OCI-LY1 (cell line): ENCODE measurements around the gene TMOD3.

Experiments
- H2AFZ ChIP-seq: fragments of 200-600 bp; sonication (generic), shearing (Covaris generic); 2 replicates; pipeline ENCODE4 v1.6.0; 2014; ENCODE audit warnings: antibody characterized with exemption, mild to moderate bottlenecking, low read length
- H3F3A ChIP-seq: fragments of 200-600 bp; sonication (generic), shearing (Covaris generic); 2 replicates; pipeline ENCODE4 v1.6.0; 2014; ENCODE audit warnings: mild to moderate bottlenecking, antibody characterized with exemption, low read length, moderate library complexity; ENCODE audit not compliant: insufficient read depth
- H3K27ac ChIP-seq: fragments of 200-600 bp; sonication (generic); 2 replicates; pipeline ENCODE4 v1.5.1; 2014; ENCODE audit warnings: low read length, mixed run types, mild to moderate bottlenecking, low read depth; ENCODE audit not compliant: poor library complexity, severe bottlenecking
- H3K27me3 ChIP-seq: fragments of 200-600 bp; sonication (generic); 2 replicates; pipeline ENCODE4 v1.6.0; 2014; ENCODE audit warnings: antibody characterized with exemption, mild to moderate bottlenecking, low read length, moderate library complexity; ENCODE audit not compliant: insufficient read depth
- H3K36me3 ChIP-seq: fragments of 200-600 bp; sonication (generic); 2 replicates; pipeline ENCODE4 v1.6.1; 2014; ENCODE audit warnings: mild to moderate bottlenecking, antibody characterized with exemption, low read length, moderate library complexity, mixed read lengths; ENCODE audit not compliant: insufficient read depth
- H3K4me1 ChIP-seq: fragments of 200-600 bp; sonication (generic); 2 replicates; pipeline ENCODE4 v1.5.1; 2014; ENCODE audit warnings: mild to moderate bottlenecking, low read length, moderate library complexity; ENCODE audit not compliant: insufficient read depth, severe bottlenecking
- H3K4me2 ChIP-seq: fragments of 200-600 bp; sonication (generic), shearing (Covaris generic); 2 replicates; pipeline ENCODE4 v1.6.1; 2014; ENCODE audit warnings: low read length
- H3K4me3 ChIP-seq: fragments of 200-600 bp; sonication (generic); 2 replicates; pipeline ENCODE4 v1.5.1; 2014; ENCODE audit warnings: low read length, low read depth, mild to moderate bottlenecking, mixed read lengths; ENCODE audit not compliant: poor library complexity, severe bottlenecking
- H3K79me2 ChIP-seq: fragments of 200-600 bp; shearing (Covaris generic); 2 replicates; pipeline ENCODE4 v1.6.1; 2016; ENCODE audit warnings: mixed run types, low read length, mixed read lengths; ENCODE audit not compliant: insufficient read depth
- H3K9ac ChIP-seq: fragments of 200-600 bp; sonication (generic), shearing (Covaris generic); 2 replicates; pipeline ENCODE4 v1.6.1; 2014; ENCODE audit warnings: mild to moderate bottlenecking, low read length, mixed read lengths
- H3K9me2 ChIP-seq: fragments of 200-600 bp; sonication (generic), shearing (Covaris generic); 2 replicates; pipeline ENCODE4 v1.6.1; 2014; ENCODE audit warnings: low read depth, mild to moderate bottlenecking, low read length, mixed read lengths
- H3K9me3 ChIP-seq: fragments of 200-600 bp; shearing (Covaris generic); 2 replicates; pipeline ENCODE4 v1.6.1; 2014; ENCODE audit warnings: low read length, mixed read lengths
- H4K20me1 ChIP-seq: fragments of 200-600 bp; sonication (generic), shearing (Covaris generic); 2 replicates; pipeline ENCODE4 v1.6.0; 2016; ENCODE audit warnings: mild to moderate bottlenecking, low read length; ENCODE audit not compliant: insufficient read depth
- EZH2 ChIP-seq: fragments of 200-600 bp; sonication (generic), shearing (Covaris generic); IDR thresholded peaks from 2 replicates; pipeline ENCODE4 v1.8.0; 2017; ENCODE audit warnings: borderline replicate concordance, mixed run types, mild to moderate bottlenecking, antibody characterized with exemption, low read length, moderate library complexity, mixed read lengths
- TF ChIP-seq, protein P1 (sequence below): fragments of 200-600 bp; sonication (generic), shearing (Covaris generic); IDR thresholded peaks from 2 replicates; pipeline ENCODE4 v1.5.1; 2017; ENCODE audit warnings: mild to moderate bottlenecking, antibody characterized with exemption, low read length, moderate library complexity, mixed read lengths

The TMOD3 gene

DNA sequence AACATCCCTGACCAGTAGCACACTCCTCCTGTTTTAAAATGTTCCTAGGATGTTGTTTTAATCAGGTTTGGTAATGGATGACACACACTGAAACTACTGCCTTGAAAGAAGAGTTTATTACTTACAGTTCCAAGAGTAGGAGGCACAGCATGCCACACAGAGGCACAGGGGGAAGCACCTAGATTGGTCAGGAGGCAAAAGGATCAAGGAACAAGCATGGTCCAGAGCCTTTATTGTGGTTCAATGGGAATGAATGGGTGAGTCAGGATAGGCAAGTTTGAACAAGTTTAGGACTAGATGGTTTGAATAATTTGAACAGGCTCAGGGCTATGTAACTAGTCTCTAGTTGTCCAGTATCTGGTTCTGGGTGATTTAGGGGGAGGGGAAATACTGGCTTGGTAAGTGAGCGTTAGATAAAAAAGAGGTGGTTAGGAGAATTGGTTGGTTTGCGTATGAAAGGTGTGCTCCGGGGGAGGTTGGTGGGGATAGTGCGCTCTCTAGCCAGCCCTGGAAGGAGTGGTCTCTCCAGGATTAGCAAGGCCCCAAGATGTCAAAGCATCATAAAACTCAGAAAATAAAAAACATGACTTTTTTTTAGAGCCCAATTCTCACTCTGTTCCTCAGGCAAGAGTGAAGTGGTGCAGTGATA, 35.1 kb downstream of the TMOD3 start:
- Histone ChIP-seq H2AFZ (no peak overlapping the region), H3K9ac (no peak overlapping the region), H3K4me2 (no peak overlapping the region), H3K36me3 (peaks cover 46% of the 10 kb centered on the region), H3K4me3 (no peak overlapping the region), H3K9me2 (no peaks in the 10 kb centered on the region), H3K79me2 (no peaks in the 10 kb centered on the region), H3K27me3 (no peaks in the 10 kb centered on the region), H4K20me1 (no peaks in the 10 kb centered on the region), H3K4me1 (peaks cover 6% of the 10 kb centered on the region), H3K27ac (no peak overlapping the region), H3F3A (no peaks in the 10 kb centered on the region), H3K9me3 (no peaks in the 10 kb centered on the region)
- TF ChIP-seq, protein P1, sequence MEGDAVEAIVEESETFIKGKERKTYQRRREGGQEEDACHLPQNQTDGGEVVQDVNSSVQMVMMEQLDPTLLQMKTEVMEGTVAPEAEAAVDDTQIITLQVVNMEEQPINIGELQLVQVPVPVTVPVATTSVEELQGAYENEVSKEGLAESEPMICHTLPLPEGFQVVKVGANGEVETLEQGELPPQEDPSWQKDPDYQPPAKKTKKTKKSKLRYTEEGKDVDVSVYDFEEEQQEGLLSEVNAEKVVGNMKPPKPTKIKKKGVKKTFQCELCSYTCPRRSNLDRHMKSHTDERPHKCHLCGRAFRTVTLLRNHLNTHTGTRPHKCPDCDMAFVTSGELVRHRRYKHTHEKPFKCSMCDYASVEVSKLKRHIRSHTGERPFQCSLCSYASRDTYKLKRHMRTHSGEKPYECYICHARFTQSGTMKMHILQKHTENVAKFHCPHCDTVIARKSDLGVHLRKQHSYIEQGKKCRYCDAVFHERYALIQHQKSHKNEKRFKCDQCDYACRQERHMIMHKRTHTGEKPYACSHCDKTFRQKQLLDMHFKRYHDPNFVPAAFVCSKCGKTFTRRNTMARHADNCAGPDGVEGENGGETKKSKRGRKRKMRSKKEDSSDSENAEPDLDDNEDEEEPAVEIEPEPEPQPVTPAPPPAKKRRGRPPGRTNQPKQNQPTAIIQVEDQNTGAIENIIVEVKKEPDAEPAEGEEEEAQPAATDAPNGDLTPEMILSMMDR, result no peak

GRCh38 chr15:51865317-51865716, 35.9 kb downstream of the TMOD3 start:
- Histone ChIP-seq H3K79me2 (no peaks in the 10 kb centered on the region), H2AFZ (no peak overlapping the region), H3K4me3 (no peak overlapping the region), H3K36me3 (peaks cover 54% of the 10 kb centered on the region), H3K4me1 (peaks cover 6% of the 10 kb centered on the region), H4K20me1 (no peaks in the 10 kb centered on the region), H3K27ac (no peak overlapping the region), H3K4me2 (no peak overlapping the region), H3K9me3 (no peaks in the 10 kb centered on the region), H3K27me3 (no peaks in the 10 kb centered on the region), H3K9me2 (no peaks in the 10 kb centered on the region), H3F3A (no peaks in the 10 kb centered on the region), H3K9ac (no peak overlapping the region)
- no peak for TF ChIP-seq EZH2
- TF ChIP-seq, protein P1, result no peak

DNA sequence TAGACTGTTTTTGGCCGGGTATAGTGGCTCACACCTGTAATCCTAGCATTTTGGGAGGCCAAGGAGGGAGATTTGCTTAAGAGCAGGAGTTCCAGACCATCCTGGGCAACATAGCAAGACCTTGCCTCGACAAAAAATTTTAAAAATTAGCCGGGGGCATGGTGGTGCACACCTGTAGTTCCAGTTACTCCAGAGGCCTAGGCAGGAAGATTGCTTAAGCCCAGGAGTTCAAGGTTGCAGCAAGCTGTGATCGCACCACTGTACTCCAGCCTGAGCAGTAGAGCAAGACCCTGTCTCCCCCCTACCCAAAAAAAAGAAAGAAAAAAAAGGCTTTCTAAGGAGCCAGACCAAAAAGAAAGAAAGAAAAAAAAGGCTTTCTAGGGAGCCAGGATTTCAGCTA, 36.7 kb downstream of the TMOD3 start:
- Histone ChIP-seq H3K9me2 (no peaks in the 10 kb centered on the region), H3K79me2 (no peaks in the 10 kb centered on the region), H3K27me3 (no peaks in the 10 kb centered on the region), H3K4me3 (no peak overlapping the region), H2AFZ (no peak overlapping the region), H3K4me2 (no peak overlapping the region), H3K36me3 (peaks cover 63% of the 10 kb centered on the region), H3K27ac (no peak overlapping the region), H3K9me3 (no peaks in the 10 kb centered on the region), H4K20me1 (no peaks in the 10 kb centered on the region), H3K4me1 (peaks cover 2% of the 10 kb centered on the region), H3K9ac (no peak overlapping the region), H3F3A (no peaks in the 10 kb centered on the region)
- TF ChIP-seq, protein P1, result no peak
- TF ChIP-seq EZH2, result no peak
